ENCODE results near the gene KIAA2012. TPM values are rescaled to one million over a fixed set of nuclear protein-coding genes. Genes with fewer than 3 reads are reported as not detected.

KIAA2012 gene
- total RNA-seq, 1 donor from 2014 or later: not detected

DNA sequence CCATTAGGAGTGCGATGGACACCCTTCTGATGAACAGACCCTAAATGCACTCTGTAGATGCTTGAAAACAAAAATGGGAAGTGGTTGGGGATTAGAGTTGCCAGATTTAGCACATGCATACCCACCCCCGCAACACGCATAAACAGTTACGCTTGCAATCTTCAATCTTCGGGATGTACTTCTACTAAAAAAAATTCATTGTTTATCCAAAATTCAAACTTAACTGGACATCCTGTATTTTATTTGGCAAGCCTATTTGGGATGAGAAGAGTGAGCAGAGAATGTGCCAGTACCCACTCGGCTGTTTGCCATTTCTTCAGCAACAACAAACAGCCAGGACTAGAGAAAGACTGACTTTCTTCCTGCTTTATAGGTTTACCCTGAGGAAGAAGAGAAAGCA is 18.4 kb downstream of the KIAA2012 start:
- Histone ChIP-seq H3K9ac (ENCODE audit: low read length) (no peak overlapping the region), H3K4me3 (ENCODE audit: insufficient read depth, low read depth, low read length) (no peak overlapping the region), H3K36me3 (ENCODE audit: insufficient read depth, low read length) (no peaks in the 10 kb centered on the region), H3K4me1 (ENCODE audit: insufficient read depth, low read length) (no peaks in the 10 kb centered on the region), H4K20me1 (ENCODE audit: insufficient read depth, low read length) (no peaks in the 10 kb centered on the region), H3K79me2 (ENCODE audit: insufficient read depth, low read length) (no peaks in the 10 kb centered on the region), H3K9me3 (ENCODE audit: insufficient read depth, low read depth, low read length) (no peaks in the 10 kb centered on the region), H3K27me3 (ENCODE audit: insufficient read depth, low read length) (no peaks in the 10 kb centered on the region), H3K4me2 (ENCODE audit: low read length) (no peak overlapping the region), H2AFZ (ENCODE audit: low read depth, low read length) (no peak overlapping the region), H3K27ac (ENCODE audit: low read depth, low read length) (no peak overlapping the region)
- H3K36me3 Mint-ChIP-seq (ENCODE audit: low read depth, unreplicated experiment): no peaks in the 10 kb centered on the region
- no peak overlapping the region for H3K4me3 Mint-ChIP-seq (ENCODE audit: unreplicated experiment)
- H3K4me1 Mint-ChIP-seq (ENCODE audit: low read depth, unreplicated experiment): no peaks in the 10 kb centered on the region
- TF ChIP-seq CTCF (IDR thresholded peaks at IDR 0.05; ENCODE audit: insufficient read depth, low read depth, low read length) (no peak), EZH2 (IDR thresholded peaks at IDR 0.05; ENCODE audit: insufficient read depth, low read length) (no peak)
- no peak overlapping the region for H3K27ac Mint-ChIP-seq (ENCODE audit: unreplicated experiment)
- peaks cover 7% of the 10 kb centered on the region for H3K27me3 Mint-ChIP-seq (ENCODE audit: low read depth, unreplicated experiment)
- DNase-seq (ENCODE audit: low read depth): no peak
- no peak for FAIRE-seq
- H3K9me3 Mint-ChIP-seq (ENCODE audit: unreplicated experiment): peaks cover 8% of the 10 kb centered on the region

DNA sequence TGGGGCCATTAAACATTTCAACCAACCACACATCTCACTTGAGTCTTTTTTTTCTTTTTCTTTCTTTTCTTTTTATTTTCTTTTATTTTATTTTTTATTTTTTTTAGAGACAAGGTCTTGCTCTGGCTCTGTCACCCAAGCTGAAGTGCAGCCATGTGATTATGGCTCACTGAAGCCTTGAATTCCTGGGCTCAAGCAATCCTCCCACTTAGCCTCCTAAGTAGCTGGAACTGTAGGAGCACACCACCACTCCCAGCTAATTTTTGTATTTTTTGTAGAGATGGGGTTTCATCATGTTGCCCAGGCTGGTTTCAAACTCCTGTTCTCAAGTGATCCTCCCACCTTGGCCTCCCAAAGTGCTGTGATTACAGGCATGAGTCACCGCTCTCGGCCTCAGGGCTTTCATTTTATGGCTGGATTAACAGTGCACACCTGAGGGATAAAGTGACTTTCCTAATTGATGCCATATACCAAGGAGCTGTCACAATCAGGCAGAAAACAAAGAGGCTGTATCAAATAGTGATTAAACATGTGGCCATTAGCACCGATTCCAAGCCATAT is 21.5 kb downstream of the KIAA2012 start:
- Mint-ChIP-seq H3K4me1 (ENCODE audit: low read depth, unreplicated experiment) (no peaks in the 10 kb centered on the region), H3K27me3 (ENCODE audit: low read depth, unreplicated experiment) (peaks cover 8% of the 10 kb centered on the region)
- no peak for FAIRE-seq

More for the DNA sequence above, 21.5 kb downstream of the KIAA2012 start:
- Mint-ChIP-seq H3K27ac (ENCODE audit: unreplicated experiment) (no peak overlapping the region), H3K9me3 (ENCODE audit: unreplicated experiment) (peaks cover 8% of the 10 kb centered on the region), H3K4me3 (ENCODE audit: unreplicated experiment) (no peak overlapping the region), H3K36me3 (ENCODE audit: low read depth, unreplicated experiment) (no peaks in the 10 kb centered on the region)
- Histone ChIP-seq H3K9ac (ENCODE audit: low read length) (no peak overlapping the region), H3K9me3 (ENCODE audit: insufficient read depth, low read depth, low read length) (no peaks in the 10 kb centered on the region), H3K4me1 (ENCODE audit: insufficient read depth, low read length) (no peaks in the 10 kb centered on the region), H3K27me3 (ENCODE audit: insufficient read depth, low read length) (no peaks in the 10 kb centered on the region), H3K4me2 (ENCODE audit: low read length) (no peak overlapping the region), H3K79me2 (ENCODE audit: insufficient read depth, low read length) (no peaks in the 10 kb centered on the region), H3K36me3 (ENCODE audit: insufficient read depth, low read length) (no peaks in the 10 kb centered on the region), H2AFZ (ENCODE audit: low read depth, low read length) (no peak overlapping the region), H3K27ac (ENCODE audit: low read depth, low read length) (no peak overlapping the region), H4K20me1 (ENCODE audit: insufficient read depth, low read length) (no peaks in the 10 kb centered on the region), H3K4me3 (ENCODE audit: insufficient read depth, low read depth, low read length) (no peak overlapping the region)
- no peak for DNase-seq (ENCODE audit: low read depth)
- no peak for TF ChIP-seq CTCF (IDR thresholded peaks at IDR 0.05; ENCODE audit: insufficient read depth, low read depth, low read length)
